LHCN-M2 (cell line): ENCODE measurements around the gene EPHB6. TPM values are rescaled to one million over a fixed set of nuclear protein-coding genes. Genes with fewer than 3 reads are reported as not detected.

Experiments used
- total RNA-seq: library from RNA; depleted of rRNA; stranded (reverse); fragments of >200 nt; gene quantifications from 2 replicates; pipeline ENCODE4 v1.2.3, GENCODE V29; 2014; rRNA removed

Gene EPHB6
- total RNA-seq, 1 experiment from 2014 or later = 0.69 TPM

Other genes with a start within 250 kb of the EPHB6 start
- gene PRSS1, start 105.6 kb upstream of the EPHB6 start, total RNA-seq = not detected in 2 replicates
- not detected in 2 replicates for gene PRSS2, start 84.1 kb upstream of the EPHB6 start, total RNA-seq
- not detected in 2 replicates for gene TRPV6, start 30.7 kb downstream of the EPHB6 start, total RNA-seq
- gene TRPV5, start 78.7 kb downstream of the EPHB6 start, total RNA-seq = not detected in 2 replicates
- not detected in 2 replicates for gene LLCFC1, start 84.4 kb downstream of the EPHB6 start, total RNA-seq
- gene KEL, start 107.3 kb downstream of the EPHB6 start, total RNA-seq = 0.23 TPM in 1 of 2 replicates, not detected in the other
- gene OR9A2, start 172.1 kb downstream of the EPHB6 start, total RNA-seq = not detected in 2 replicates
- gene OR6V1, start 197.3 kb downstream of the EPHB6 start, total RNA-seq = not detected in 2 replicates